COLO829 (cell line): ENCODE data around the gene ZCCHC7.
A peak's percentile ranks its signal among the peaks of the same experiment; 100 is the strongest.

Source experiments
- DNase-seq: peaks from one replicate; pipeline ENCODE4 v3.0.0; 2012; ENCODE audit warnings: low spot score

Gene ZCCHC7

GRCh38 chr9:37209431-37210386 is 89.3 kb downstream of the ZCCHC7 start:
- DNase-seq: no peak

GRCh38 chr9:37210737-37211523 is 90.6 kb downstream of the ZCCHC7 start:
- no peak for DNase-seq

GRCh38 chr9:37212435-37212834 is 92.1 kb downstream of the ZCCHC7 start:
- no peak for DNase-seq

- no peak for DNase-seq
These were observed 95.0 kb downstream of the ZCCHC7 start for GRCh38 chr9:37215381-37215780.

GRCh38 chr9:37215830-37216229 is 95.5 kb downstream of the ZCCHC7 start:
- peak; percentile 55 for DNase-seq

GRCh38 chr9:37217161-37217560 is 96.8 kb downstream of the ZCCHC7 start:
- DNase-seq: no peak

GRCh38 chr9:37218800-37219425 is 98.5 kb downstream of the ZCCHC7 start:
- no peak for DNase-seq

GRCh38 chr9:37220971-37221370 is 100.6 kb downstream of the ZCCHC7 start:
- no peak for DNase-seq

GRCh38 chr9:37221489-37222106 is 101.2 kb downstream of the ZCCHC7 start:
- DNase-seq: no peak

GRCh38 chr9:37229455-37229854 is 109.1 kb downstream of the ZCCHC7 start:
- DNase-seq: no peak

- DNase-seq: no peak
These were observed 109.6 kb downstream of the ZCCHC7 start for GRCh38 chr9:37229882-37230482.

GRCh38 chr9:37236822-37237221 is 116.4 kb downstream of the ZCCHC7 start:
- DNase-seq: no peak

- no peak for DNase-seq
These were observed 117.7 kb downstream of the ZCCHC7 start for GRCh38 chr9:37238122-37238521.

- DNase-seq: no peak
These were observed 119.0 kb downstream of the ZCCHC7 start for GRCh38 chr9:37239224-37239859.

GRCh38 chr9:37239921-37240320 is 119.5 kb downstream of the ZCCHC7 start:
- no peak for DNase-seq

GRCh38 chr9:37241340-37241739 is 121.0 kb downstream of the ZCCHC7 start:
- no peak for DNase-seq

GRCh38 chr9:37242089-37242488 is 121.7 kb downstream of the ZCCHC7 start:
- no peak for DNase-seq

- no peak for DNase-seq
These were observed 123.4 kb downstream of the ZCCHC7 start for GRCh38 chr9:37243588-37244345.

- no peak for DNase-seq
These were observed 126.5 kb downstream of the ZCCHC7 start for GRCh38 chr9:37246826-37247225.

- no peak for DNase-seq
These were observed 128.3 kb downstream of the ZCCHC7 start for GRCh38 chr9:37248651-37249163.
